Peyer's patch (tissue), 4 donors: ENCODE results near the gene CCNB2. TPM values are rescaled to one million over a fixed set of nuclear protein-coding genes. Genes with fewer than 3 reads are reported as not detected.

Experiments used
- DNase-seq, 3 donors: peaks; one replicate each; pipeline ENCODE4 v3.0.0-alpha.2; 2017 to 2019
- H3K27ac ChIP-seq, 4 donors: fragments of 200-600 bp; sonication (generic); one replicate each; pipeline ENCODE4 v1.5.1; 2016 to 2019
- H3K27me3 ChIP-seq, 2 donors: fragments of 200-600 bp; sonication (generic); one replicate each; pipeline ENCODE4 v1.5.1; 2019
- H3K36me3 ChIP-seq, 3 donors: fragments of 200-600 bp; sonication (generic); one replicate each; pipeline ENCODE4 v1.5.1; 2016 to 2019
- H3K4me1 ChIP-seq, 4 donors: fragments of 200-600 bp; sonication (generic); one replicate each; pipeline ENCODE4 v1.5.1; 2016 to 2019
- H3K4me3 ChIP-seq, 4 donors: fragments of 200-600 bp; sonication (generic); 1 replicate in 3 of 4; 2 replicates in 1 of 4; pipeline ENCODE4 v1.5.1; 2016 to 2019; ENCODE audit warnings: mild to moderate bottlenecking in 1 of 4
- H3K9me3 ChIP-seq, 4 donors: fragments of 200-600 bp; sonication (generic); one replicate each; pipeline ENCODE4 v1.5.1; 2016 to 2019; ENCODE audit warnings: mild to moderate bottlenecking in 1 of 4
- CTCF ChIP-seq, 6 experiments: fragments of 450-650 bp in 4 of 6; fragments of 200-600 bp in 2 of 6; sonication (generic) in 1 of 6; IDR thresholded peaks; one replicate each; pipeline ENCODE4 v1.5.1; 2017 to 2019; ENCODE audit warnings: antibody characterized with exemption in 6 of 6, mild to moderate bottlenecking in 3 of 6, moderate library complexity in 1 of 6
- POLR2A ChIP-seq, 2 donors: fragments of 450-650 bp; IDR thresholded peaks; one replicate each; pipeline ENCODE4 v1.5.1; 2017; ENCODE audit warnings: antibody characterized with exemption in 2 of 2, mild to moderate bottlenecking in 2 of 2, moderate library complexity in 2 of 2
- total RNA-seq, 4 donors: library from RNA; depleted of rRNA; stranded (reverse); fragments of >200 nt; gene quantifications; one replicate each; pipeline ENCODE4 v1.1.0, GENCODE V29; 2016

CCNB2 gene
- total RNA-seq, 4 donors from 2014 or later: 5.2 to 18.2 (median 8.2) TPM

- Histone ChIP-seq H3K27ac (no peak overlapping the region), H3K4me3 (no peak overlapping the region), H3K4me1 (no peaks in the 10 kb centered on the region), H3K36me3 (peaks cover 0 to 88% (median 0%) of the 10 kb centered on the region in 3 donors), H3K9me3 (no peaks in the 10 kb centered on the region), H3K27me3 (no peaks in the 10 kb centered on the region)
- TF ChIP-seq POLR2A (IDR thresholded peaks at IDR 0.05): no peak
- no peak for DNase-seq
Measured at GRCh38 chr15:59153466-59153865, 48.5 kb downstream of the CCNB2 start.

DNA sequence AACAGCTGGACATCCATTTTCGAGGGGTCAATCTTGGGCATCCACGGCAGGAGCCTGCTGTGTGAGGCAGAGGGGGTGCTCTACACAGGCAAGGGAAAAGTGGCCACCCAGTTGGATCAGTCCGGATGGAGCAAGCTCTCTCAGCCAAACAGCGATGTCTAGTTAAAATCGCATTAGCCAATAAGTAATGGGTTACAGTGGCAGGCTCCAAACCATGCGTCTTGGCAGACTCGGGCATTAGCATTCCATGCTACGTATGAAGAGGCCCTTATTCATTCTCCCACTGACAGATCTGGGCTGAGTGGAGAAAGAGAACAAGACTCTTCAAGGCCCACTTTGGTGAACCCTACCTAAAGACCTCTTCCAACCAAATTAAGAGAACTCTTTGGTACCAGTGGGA is 49.3 kb downstream of the CCNB2 start:
- no peaks in the 10 kb centered on the region for H3K4me1 ChIP-seq
- TF ChIP-seq POLR2A (IDR thresholded peaks at IDR 0.05) (no peak), CTCF (IDR thresholded peaks at IDR 0.05) (no peak)
- no peaks in the 10 kb centered on the region for H3K27me3 ChIP-seq
- no peak for DNase-seq
- H3K36me3 ChIP-seq: peaks cover 0 to 94% (median 0%) of the 10 kb centered on the region in 3 donors
- no peak overlapping the region for H3K4me3 ChIP-seq
- no peak overlapping the region for H3K27ac ChIP-seq
- no peaks in the 10 kb centered on the region for H3K9me3 ChIP-seq

- DNase-seq: peak in 1 of 3 donors; percentile 24
- Histone ChIP-seq H3K36me3 (peaks cover 0 to 99% (median 0%) of the 10 kb centered on the region in 3 donors), H3K27me3 (no peaks in the 10 kb centered on the region), H3K9me3 (no peaks in the 10 kb centered on the region), H3K4me1 (no peaks in the 10 kb centered on the region), H3K4me3 (no peak overlapping the region), H3K27ac (no peak overlapping the region)
- TF ChIP-seq CTCF (IDR thresholded peaks at IDR 0.05) (no peak), POLR2A (IDR thresholded peaks at IDR 0.05) (no peak)
Measured at GRCh38 chr15:59155431-59155830, 50.5 kb downstream of the CCNB2 start.

DNA sequence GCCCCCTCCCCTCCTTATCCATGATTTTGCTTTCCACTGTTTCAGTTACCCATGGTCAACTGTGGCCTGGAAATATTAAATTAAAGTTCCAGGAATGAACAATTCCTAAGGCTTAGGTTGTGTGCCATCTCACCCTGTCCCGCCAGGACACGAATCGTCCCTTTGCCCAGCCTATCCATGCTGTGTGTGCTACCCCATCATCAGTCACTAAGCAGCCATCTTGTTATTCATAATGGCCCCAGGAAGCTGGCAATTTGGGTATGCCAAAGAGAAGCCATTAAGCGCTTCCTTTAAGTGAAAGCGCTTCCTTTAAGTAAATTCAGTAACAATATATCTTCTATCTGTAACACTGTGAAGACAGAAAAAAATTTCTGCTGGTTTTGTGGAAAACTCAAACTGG is 52.5 kb downstream of the CCNB2 start:
- TF ChIP-seq CTCF (IDR thresholded peaks at IDR 0.05) (no peak), POLR2A (IDR thresholded peaks at IDR 0.05) (no peak)
- Histone ChIP-seq H3K27ac (no peak overlapping the region), H3K9me3 (no peaks in the 10 kb centered on the region), H3K36me3 (peaks cover 0 to 99% (median 0%) of the 10 kb centered on the region in 3 donors), H3K4me1 (no peaks in the 10 kb centered on the region), H3K4me3 (no peak overlapping the region), H3K27me3 (no peaks in the 10 kb centered on the region)
- DNase-seq: peak in 1 of 3 donors; percentile 9

- Histone ChIP-seq H3K27me3 (no peaks in the 10 kb centered on the region), H3K27ac (no peak overlapping the region), H3K4me3 (no peak overlapping the region), H3K9me3 (no peaks in the 10 kb centered on the region), H3K36me3 (peaks cover 0 to 99% (median 0%) of the 10 kb centered on the region in 3 donors), H3K4me1 (no peaks in the 10 kb centered on the region)
- DNase-seq: no peak
- TF ChIP-seq CTCF (IDR thresholded peaks at IDR 0.05) (no peak), POLR2A (IDR thresholded peaks at IDR 0.05) (no peak)
Measured at GRCh38 chr15:59157840-59158700, 53.1 kb downstream of the CCNB2 start.

DNA sequence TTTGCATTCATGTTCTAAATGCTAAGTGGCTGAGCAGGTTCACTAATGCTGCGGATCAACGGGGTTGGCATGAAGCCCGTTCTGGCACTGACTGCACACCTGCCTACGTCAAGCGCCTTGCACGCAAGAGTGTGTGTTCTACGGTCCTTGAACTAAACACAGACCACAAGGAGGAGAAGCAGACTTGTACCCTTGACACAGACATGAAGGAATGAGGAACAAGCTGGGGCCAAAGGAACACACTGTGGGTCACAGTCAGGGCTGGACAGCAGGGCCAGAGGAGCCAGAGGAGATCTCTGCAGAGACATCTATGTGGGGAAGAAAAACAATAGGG is 53.7 kb downstream of the CCNB2 start:
- Histone ChIP-seq H3K36me3 (peaks cover 0 to 94% (median 0%) of the 10 kb centered on the region in 3 donors), H3K4me1 (no peaks in the 10 kb centered on the region), H3K27ac (no peak overlapping the region), H3K27me3 (no peaks in the 10 kb centered on the region), H3K9me3 (no peaks in the 10 kb centered on the region), H3K4me3 (no peak overlapping the region)
- no peak for TF ChIP-seq CTCF (IDR thresholded peaks at IDR 0.05)
- TF ChIP-seq POLR2A (IDR thresholded peaks at IDR 0.05): no peak
- DNase-seq: no peak
